HCT116 (cell line): Measurements from ENCODE around the gene SYAP1.

ENCODE experiments used
- CTCF ChIP-seq, 3 experiments: fragments of 200-600 bp in 1 of 3; sonication (generic) in 1 of 3; IDR thresholded peaks in 2 of 3; conservative IDR thresholded peaks in 1 of 3; 2 replicates each; pipeline ENCODE4 v1.5.1; 2012 to 2017; ENCODE audit warnings: low read depth in 2 of 3, low read length in 2 of 3, antibody characterized with exemption in 1 of 3, borderline replicate concordance in 1 of 3, control low read depth in 1 of 3, mild to moderate bottlenecking in 1 of 3, mixed read lengths in 1 of 3, mixed run types in 1 of 3, moderate library complexity in 1 of 3; ENCODE audit not compliant: insufficient read depth in 1 of 3
- REST ChIP-seq: IDR thresholded peaks from 2 replicates; pipeline ENCODE4 v1.6.1; 2012; ENCODE audit warnings: low read depth

GRCh38 chrX:16708016-16708415 lies 11.4 kb upstream of the SYAP1 start:
- TF ChIP-seq REST: no peak
- no peak for TF ChIP-seq CTCF (IDR thresholded peaks at IDR 0.05 in 2 of 3, conservative IDR thresholded peaks at IDR 0.05 in 1 of 3; ENCODE audit: borderline replicate concordance in 1 of 3, insufficient read depth in 1 of 3, low read depth in 2 of 3, low read length in 2 of 3)
